RWPE2 (cell line): ENCODE measurements around the gene LRATD1.

Experiments
- ATAC-seq: fragments of 200-7000 bp; cut with Tn5 transposase; 3 replicates; pipeline ENCODE4 v1.9.1; 2021; ENCODE audit warnings: low read depth
- DNase-seq: peaks from one replicate; pipeline ENCODE4 v3.0.0-alpha.2; 2020; ENCODE audit warnings: low spot score
- H3K27ac ChIP-seq: fragments of 450-650 bp; 2 replicates; pipeline ENCODE4 v1.5.1; 2017; ENCODE audit warnings: mild to moderate bottlenecking; ENCODE audit not compliant: poor library complexity, severe bottlenecking
- H3K27me3 ChIP-seq: fragments of 250-450 bp; sonication (Bioruptor Pico); 2 replicates; pipeline ENCODE4 v1.5.1; 2021; ENCODE audit warnings: mild to moderate bottlenecking, moderate library complexity; ENCODE audit not compliant: insufficient read depth, poor library complexity, severe bottlenecking
- H3K36me3 ChIP-seq: fragments of 250-450 bp; sonication (Bioruptor Pico); 2 replicates; pipeline ENCODE4 v1.5.1; 2020; ENCODE audit warnings: low read depth, mild to moderate bottlenecking, moderate library complexity
- H3K4me1 ChIP-seq: fragments of 250-450 bp; sonication (Bioruptor Pico); 2 replicates; pipeline ENCODE4 v1.5.1; 2021; ENCODE audit warnings: mild to moderate bottlenecking, moderate library complexity; ENCODE audit not compliant: insufficient read depth, poor library complexity, severe bottlenecking
- H3K4me3 ChIP-seq: fragments of 250-450 bp; sonication (Bioruptor Pico); 2 replicates; pipeline ENCODE4 v1.5.1; 2021; ENCODE audit warnings: mild to moderate bottlenecking, moderate library complexity; ENCODE audit not compliant: severe bottlenecking
- H3K9me3 ChIP-seq: fragments of 250-450 bp; sonication (Bioruptor Pico); 2 replicates; pipeline ENCODE4 v1.5.1; 2021; ENCODE audit warnings: mild to moderate bottlenecking, moderate library complexity; ENCODE audit not compliant: severe bottlenecking
- TF ChIP-seq, protein P1 (sequence below): fragments of 450-650 bp; IDR thresholded peaks from one replicate; pipeline ENCODE4 v1.5.1; 2017; ENCODE audit warnings: mild to moderate bottlenecking, moderate library complexity; ENCODE audit not compliant: poor library complexity, severe bottlenecking

The LRATD1 gene

GRCh38 chr2:14647714-14648113 is 15.2 kb downstream of the LRATD1 start:
- Histone ChIP-seq H3K9me3 (no peaks in the 10 kb centered on the region), H3K4me1 (no peaks in the 10 kb centered on the region), H3K27ac (no peak overlapping the region), H3K27me3 (no peaks in the 10 kb centered on the region), H3K36me3 (no peaks in the 10 kb centered on the region), H3K4me3 (no peak overlapping the region)
- TF ChIP-seq, protein P1, sequence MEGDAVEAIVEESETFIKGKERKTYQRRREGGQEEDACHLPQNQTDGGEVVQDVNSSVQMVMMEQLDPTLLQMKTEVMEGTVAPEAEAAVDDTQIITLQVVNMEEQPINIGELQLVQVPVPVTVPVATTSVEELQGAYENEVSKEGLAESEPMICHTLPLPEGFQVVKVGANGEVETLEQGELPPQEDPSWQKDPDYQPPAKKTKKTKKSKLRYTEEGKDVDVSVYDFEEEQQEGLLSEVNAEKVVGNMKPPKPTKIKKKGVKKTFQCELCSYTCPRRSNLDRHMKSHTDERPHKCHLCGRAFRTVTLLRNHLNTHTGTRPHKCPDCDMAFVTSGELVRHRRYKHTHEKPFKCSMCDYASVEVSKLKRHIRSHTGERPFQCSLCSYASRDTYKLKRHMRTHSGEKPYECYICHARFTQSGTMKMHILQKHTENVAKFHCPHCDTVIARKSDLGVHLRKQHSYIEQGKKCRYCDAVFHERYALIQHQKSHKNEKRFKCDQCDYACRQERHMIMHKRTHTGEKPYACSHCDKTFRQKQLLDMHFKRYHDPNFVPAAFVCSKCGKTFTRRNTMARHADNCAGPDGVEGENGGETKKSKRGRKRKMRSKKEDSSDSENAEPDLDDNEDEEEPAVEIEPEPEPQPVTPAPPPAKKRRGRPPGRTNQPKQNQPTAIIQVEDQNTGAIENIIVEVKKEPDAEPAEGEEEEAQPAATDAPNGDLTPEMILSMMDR: no peak
- no peak for DNase-seq
- no peak for ATAC-seq

DNA sequence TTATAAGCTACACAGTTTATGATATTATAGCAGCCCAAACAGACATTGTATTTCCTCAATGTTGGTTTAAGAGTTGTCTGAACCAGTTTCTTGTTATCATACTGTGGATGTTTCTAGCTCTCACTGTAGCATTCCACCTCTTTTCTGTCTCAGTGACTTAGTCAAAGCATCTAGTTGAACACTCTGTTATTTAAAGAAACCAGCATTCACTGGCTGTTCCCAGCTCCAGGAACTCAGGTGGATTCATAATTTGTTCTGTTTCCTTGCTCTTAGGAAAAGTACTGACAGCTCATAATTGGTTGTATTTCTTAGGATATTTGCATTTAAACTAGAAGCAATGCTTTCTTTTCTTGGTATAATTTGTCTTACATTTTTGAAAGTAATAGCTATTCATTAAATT is 17.5 kb downstream of the LRATD1 start:
- H3K27ac ChIP-seq: no peak overlapping the region
- TF ChIP-seq, protein P1: no peak
- no peaks in the 10 kb centered on the region for H3K9me3 ChIP-seq
- no peaks in the 10 kb centered on the region for H3K36me3 ChIP-seq
- no peak for ATAC-seq
- no peaks in the 10 kb centered on the region for H3K27me3 ChIP-seq
- no peak for DNase-seq
- H3K4me1 ChIP-seq: no peaks in the 10 kb centered on the region
- no peak overlapping the region for H3K4me3 ChIP-seq

GRCh38 chr2:14654835-14655282 is 22.3 kb downstream of the LRATD1 start:
- H3K4me1 ChIP-seq: no peaks in the 10 kb centered on the region
- H3K9me3 ChIP-seq: no peaks in the 10 kb centered on the region
- no peak for ATAC-seq
- no peaks in the 10 kb centered on the region for H3K36me3 ChIP-seq
- TF ChIP-seq, protein P1: no peak
- DNase-seq: no peak
- H3K27me3 ChIP-seq: no peaks in the 10 kb centered on the region
- H3K27ac ChIP-seq: no peak overlapping the region
- H3K4me3 ChIP-seq: no peak overlapping the region

DNA sequence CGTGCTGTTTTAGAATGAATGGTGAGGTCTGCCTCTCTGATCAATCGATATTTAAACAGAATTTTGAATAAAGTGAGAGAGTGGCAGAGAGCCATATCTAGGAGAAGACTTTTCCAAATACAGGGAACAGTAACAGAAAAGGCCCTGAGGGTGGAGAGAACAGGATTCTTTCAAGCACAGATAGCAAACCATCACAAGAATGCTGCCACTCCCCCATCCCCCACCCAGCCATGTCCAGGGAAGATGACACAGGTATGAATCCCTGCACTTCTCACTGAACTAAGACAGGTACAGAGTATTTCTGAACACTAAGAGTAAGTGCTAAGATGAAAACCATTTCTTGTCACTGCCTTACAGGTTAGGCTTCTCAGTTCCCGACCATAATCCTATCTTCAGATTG is 23.6 kb downstream of the LRATD1 start:
- ATAC-seq (no peak), DNase-seq (no peak)
- Histone ChIP-seq H3K36me3 (no peaks in the 10 kb centered on the region), H3K4me1 (no peaks in the 10 kb centered on the region), H3K27ac (no peak overlapping the region), H3K4me3 (no peak overlapping the region), H3K9me3 (no peaks in the 10 kb centered on the region), H3K27me3 (no peaks in the 10 kb centered on the region)
- TF ChIP-seq, protein P1: no peak

- no peaks in the 10 kb centered on the region for H3K9me3 ChIP-seq
- H3K4me3 ChIP-seq: no peak overlapping the region
- DNase-seq (no peak), ATAC-seq (no peak)
- H3K4me1 ChIP-seq: no peaks in the 10 kb centered on the region
- H3K27me3 ChIP-seq: no peaks in the 10 kb centered on the region
- no peaks in the 10 kb centered on the region for H3K36me3 ChIP-seq
- no peak overlapping the region for H3K27ac ChIP-seq
- TF ChIP-seq, protein P1: no peak
Measured at GRCh38 chr2:14661163-14661562, 28.6 kb downstream of the LRATD1 start.
